Left lung (tissue), 10 donors: ENCODE data around the gene ULK3. TPM values are rescaled to one million over a fixed set of nuclear protein-coding genes. Genes with fewer than 3 reads are reported as not detected.

Experiments
- ATAC-seq: fragments of 200-7000 bp; cut with Tn5 transposase; one replicate; pipeline ENCODE4 v1.9.1; 2020; ENCODE audit warnings: moderate library complexity
- DNase-seq, 4 donors: peaks; one replicate each; pipeline ENCODE4 v3.0.0-alpha.2; 2013 to 2020
- H3K27ac ChIP-seq, 2 donors: fragments of 200-600 bp; sonication (generic) in 1 of 2; one replicate each; pipeline versions ENCODE4 v1.5.0 to v1.8.0; 2020 to 2021
- H3K27me3 ChIP-seq, 2 donors: fragments of 200-600 bp; sonication (generic) in 1 of 2; one replicate each; pipeline versions ENCODE4 v1.5.0 to v1.8.0; 2020 to 2021
- H3K36me3 ChIP-seq, 2 donors: fragments of 200-600 bp; sonication (generic) in 1 of 2; one replicate each; pipeline versions ENCODE4 v1.5.0 to v1.8.0; 2020 to 2021
- H3K4me1 ChIP-seq, 2 donors: fragments of 200-600 bp; one replicate each; pipeline ENCODE4 v1.8.0; 2021
- H3K4me3 ChIP-seq, 2 donors: fragments of 200-600 bp; sonication (generic) in 1 of 2; one replicate each; pipeline versions ENCODE4 v1.5.0 to v1.8.0; 2020 to 2021; ENCODE audit warnings: mild to moderate bottlenecking in 1 of 2
- H3K9me3 ChIP-seq, 2 donors: fragments of 200-600 bp; sonication (generic) in 1 of 2; one replicate each; pipeline versions ENCODE4 v1.5.0 to v1.8.0; 2020 to 2021
- CTCF ChIP-seq, 2 donors: fragments of 200-600 bp; sonication (generic) in 1 of 2; IDR thresholded peaks; one replicate each; pipeline versions ENCODE4 v1.5.0 to v1.8.0; 2021; ENCODE audit warnings: antibody characterized with exemption in 2 of 2
- intact Hi-C, 2 donors: fragments of 100-400 bp; cut with DNase I; formaldehyde crosslinking; loops; one replicate each; pipeline versions ENCODE4 v1.11.2 to v1.14.2; 2022
- polyA plus RNA-seq, 6 donors: library from polyadenylated mRNA; unstranded; fragments of 120-200 nt; gene quantifications; one replicate each; pipeline ENCODE4 v1.2.1, GENCODE V29; 2013; ENCODE audit not compliant: insufficient read length in 6 of 6
- total RNA-seq, 2 donors: library from RNA; stranded (reverse); fragmentation: NEBNext Ultra II Directional; extraction: Animal tissue kit (Norgen Biotek cat#: 25700); gene quantifications; one replicate each; pipeline ENCODE4 v1.2.1, GENCODE V29; 2021
- donor health status: DM: no; HTN: yes; CAD: no.
- donor health status: DM: no; HTN: no; CAD: no.

Gene ULK3
- total and polyA plus RNA-seq, 8 donors = 27.3 to 45.1 (median 37.4) TPM

DNA sequence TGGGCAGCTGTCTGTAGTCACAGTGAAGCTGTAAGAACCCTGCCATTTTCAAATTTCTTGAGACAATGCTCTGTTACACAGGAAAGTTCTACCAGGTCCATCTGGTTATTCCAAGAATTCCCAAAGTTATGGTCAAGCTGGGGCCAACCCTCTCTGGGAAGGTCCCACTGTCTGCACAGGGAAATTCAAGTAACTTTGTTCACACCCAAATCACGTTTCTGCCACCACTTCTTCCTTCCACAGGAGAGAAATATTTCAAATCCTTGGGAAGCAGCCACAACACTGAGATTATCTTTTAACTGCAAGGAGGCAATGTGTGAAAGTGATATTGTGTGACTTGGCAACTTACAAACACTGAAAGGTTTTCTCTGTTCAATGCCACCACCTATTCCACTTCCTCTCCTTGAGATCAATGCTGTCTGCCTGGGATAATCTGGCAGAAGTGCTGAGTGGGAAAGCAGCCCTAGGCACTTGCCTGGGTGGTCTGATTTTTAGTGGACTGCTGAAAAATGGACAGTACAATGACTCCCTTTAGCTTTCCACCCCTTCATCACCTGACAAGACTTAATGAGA lies 24.6 kb upstream of the ULK3 start:
- peaks cover 0 to 4% of the 10 kb centered on the region in 2 donors for H3K36me3 ChIP-seq
- H3K4me3 ChIP-seq = no peak overlapping the region
- no peaks in the 10 kb centered on the region for H3K27me3 ChIP-seq
- peaks cover 51 to 82% of the 10 kb centered on the region in 2 donors for H3K4me1 ChIP-seq
- peak overlapping the region; percentile 74 to 96 for H3K27ac ChIP-seq
- H3K9me3 ChIP-seq = no peaks in the 10 kb centered on the region
- DNase-seq = no peak
- intact Hi-C loops = no loop called here
- TF ChIP-seq CTCF (IDR thresholded peaks at IDR 0.05) = no peak
- ATAC-seq = no peak

DNA sequence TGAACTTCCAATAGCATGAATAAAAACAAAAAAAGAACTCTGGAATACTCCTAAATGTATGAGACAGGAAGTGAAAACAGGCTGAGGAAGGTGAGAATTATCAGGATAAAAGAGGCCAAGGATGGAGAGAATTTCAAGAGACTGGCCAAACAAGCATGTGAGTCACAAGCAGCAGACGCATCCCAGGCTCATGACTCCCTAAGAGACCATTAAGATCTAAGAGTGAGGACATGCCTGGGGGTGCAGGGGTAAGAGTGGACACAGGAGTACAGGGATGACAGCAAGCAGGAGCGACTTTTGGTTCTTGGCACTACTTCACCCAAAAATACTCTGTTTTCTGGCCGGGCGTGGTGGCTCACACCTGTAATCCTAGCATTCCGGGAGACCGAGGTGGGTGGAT lies 23.1 kb upstream of the ULK3 start:
- ATAC-seq (peak; percentile 25), DNase-seq (no peak)
- Histone ChIP-seq H3K4me3 (no peak overlapping the region), H3K9me3 (no peaks in the 10 kb centered on the region), H3K27ac (peak overlapping the region; percentile 13 to 25), H3K36me3 (peaks cover 0 to 9% of the 10 kb centered on the region in 2 donors), H3K27me3 (no peaks in the 10 kb centered on the region), H3K4me1 (peaks cover 38 to 68% of the 10 kb centered on the region in 2 donors)
- TF ChIP-seq CTCF (IDR thresholded peaks at IDR 0.05) = no peak
- intact Hi-C loops = no loop called here

GRCh38 chr15:74865316-74865715 lies 22.4 kb upstream of the ULK3 start:
- no peak for DNase-seq
- intact Hi-C loops = no loop called here
- Histone ChIP-seq H3K27ac (no peak overlapping the region), H3K27me3 (no peaks in the 10 kb centered on the region), H3K4me3 (no peak overlapping the region), H3K9me3 (no peaks in the 10 kb centered on the region), H3K4me1 (peaks cover 30 to 60% of the 10 kb centered on the region in 2 donors), H3K36me3 (peaks cover 0 to 9% of the 10 kb centered on the region in 2 donors)
- no peak for TF ChIP-seq CTCF (IDR thresholded peaks at IDR 0.05)
- ATAC-seq = no peak

DNA sequence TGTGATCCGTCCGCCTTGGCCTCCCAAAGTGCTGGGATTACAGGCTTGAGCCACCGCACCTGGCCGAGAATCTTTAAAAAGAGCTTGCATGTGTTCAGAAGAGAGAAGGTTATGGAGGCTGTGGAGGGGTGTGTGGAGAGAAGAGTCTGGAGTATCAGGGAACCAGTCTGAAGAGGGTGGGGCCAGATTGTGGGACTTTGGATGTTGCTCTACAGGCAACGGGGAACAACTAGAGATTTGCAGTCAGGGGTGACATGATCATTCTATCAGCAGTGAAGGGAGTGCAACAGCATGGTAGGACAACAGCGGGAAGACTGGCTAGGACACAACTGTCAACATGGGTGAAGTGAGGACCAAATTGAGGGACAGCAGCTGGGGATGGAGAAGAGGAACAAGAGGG lies 21.3 kb upstream of the ULK3 start:
- no peak for ATAC-seq
- H3K36me3 ChIP-seq = peaks cover 0 to 9% of the 10 kb centered on the region in 2 donors
- H3K27me3 ChIP-seq = no peaks in the 10 kb centered on the region
- intact Hi-C loops = no loop called here
- no peaks in the 10 kb centered on the region for H3K9me3 ChIP-seq
- no peak for DNase-seq
- H3K4me1 ChIP-seq = peaks cover 20 to 52% of the 10 kb centered on the region in 2 donors
- no peak overlapping the region for H3K27ac ChIP-seq
- H3K4me3 ChIP-seq = no peak overlapping the region
- no peak for TF ChIP-seq CTCF (IDR thresholded peaks at IDR 0.05)

GRCh38 chr15:74863239-74864056 lies 20.5 kb upstream of the ULK3 start:
- DNase-seq (no peak), ATAC-seq (peak; percentile 23)
- Histone ChIP-seq H3K4me3 (no peak overlapping the region), H3K27ac (no peak overlapping the region), H3K27me3 (no peaks in the 10 kb centered on the region), H3K9me3 (no peaks in the 10 kb centered on the region), H3K4me1 (peaks cover 14 to 50% of the 10 kb centered on the region in 2 donors), H3K36me3 (peaks cover 0 to 9% of the 10 kb centered on the region in 2 donors)
- TF ChIP-seq CTCF (IDR thresholded peaks at IDR 0.05) = no peak
- intact Hi-C loops = no loop called here
